ENCODE results near the gene ANKRD28.
"Not testable (repeated sequence)": the region's sequence is repeated elsewhere in the genome, so short reads cannot be mapped to it uniquely, and the experiment has no call there.

ANKRD28 gene

GRCh38 chr3:15803921-15804320 is 6.1 kb upstream of the ANKRD28 start:
- no peak for DNase-seq (ENCODE audit: low read depth in 2 of 2)

- DNase-seq (ENCODE audit: low read depth in 2 of 2) = no peak
Measured at GRCh38 chr3:15801298-15801697, 3.5 kb upstream of the ANKRD28 start.

GRCh38 chr3:15800780-15801179 is 3.0 kb upstream of the ANKRD28 start:
- no peak for DNase-seq (ENCODE audit: low read depth in 2 of 2)

GRCh38 chr3:15800327-15800726 is 2.5 kb upstream of the ANKRD28 start:
- DNase-seq (ENCODE audit: low read depth in 2 of 2) = no peak

GRCh38 chr3:15798533-15799245 is 910 bp upstream of the ANKRD28 start:
- DNase-seq (ENCODE audit: low read depth in 2 of 2) = no peak

- DNase-seq (ENCODE audit: low read depth in 2 of 2) = no peak
Measured at GRCh38 chr3:15796771-15797641, 773 bp downstream of the ANKRD28 start.

- no peak for DNase-seq (ENCODE audit: low read depth in 2 of 2)
Measured at GRCh38 chr3:15796331-15796730, 1.4 kb downstream of the ANKRD28 start.

GRCh38 chr3:15795651-15796308 is 2.0 kb downstream of the ANKRD28 start:
- DNase-seq (ENCODE audit: low read depth in 2 of 2) = no peak

GRCh38 chr3:15794842-15795650 is 2.7 kb downstream of the ANKRD28 start:
- no peak for DNase-seq (ENCODE audit: low read depth in 2 of 2)

GRCh38 chr3:15794303-15794771 is 3.4 kb downstream of the ANKRD28 start:
- DNase-seq (ENCODE audit: low read depth in 2 of 2) = no peak

GRCh38 chr3:15791525-15791924 is 6.3 kb downstream of the ANKRD28 start:
- no peak for DNase-seq (ENCODE audit: low read depth in 2 of 2)

- no peak for DNase-seq (ENCODE audit: low read depth in 2 of 2)
Measured at GRCh38 chr3:15787941-15788340, 9.8 kb downstream of the ANKRD28 start.

- no peak for DNase-seq (ENCODE audit: low read depth in 2 of 2)
Measured at GRCh38 chr3:15787526-15787925, 10.3 kb downstream of the ANKRD28 start.

- no peak for DNase-seq (ENCODE audit: low read depth in 2 of 2)
Measured at GRCh38 chr3:15783361-15783969, 14.3 kb downstream of the ANKRD28 start.

- DNase-seq (ENCODE audit: low read depth in 2 of 2) = no peak
Measured at GRCh38 chr3:15782429-15782828, 15.3 kb downstream of the ANKRD28 start.

GRCh38 chr3:15781637-15782402 is 16.0 kb downstream of the ANKRD28 start:
- DNase-seq (ENCODE audit: low read depth in 2 of 2) = no peak

- no peak for DNase-seq (ENCODE audit: low read depth in 2 of 2)
Measured at GRCh38 chr3:15781131-15781530, 16.6 kb downstream of the ANKRD28 start.

GRCh38 chr3:15779111-15779510 is 18.7 kb downstream of the ANKRD28 start:
- DNase-seq (ENCODE audit: low read depth in 2 of 2) = no peak

- no peak for DNase-seq (ENCODE audit: low read depth in 2 of 2)
Measured at GRCh38 chr3:15778332-15778858, 19.4 kb downstream of the ANKRD28 start.

- DNase-seq (ENCODE audit: low read depth in 2 of 2) = not testable (repeated sequence)
Measured at GRCh38 chr3:15774931-15775560, 22.7 kb downstream of the ANKRD28 start.
